Activated T-helper 9 cell treated with anti-CD3 and anti-CD28 coated beads, Interleukin-2, amount 50 U/mL, for 16 hours (primary cell): ENCODE data around the gene SWAP70.

ENCODE experiments used
- DNase-seq: peaks from one replicate; pipeline ENCODE4 v3.0.0-alpha.2; 2020; ENCODE audit warnings: low read depth

Gene SWAP70

GRCh38 chr11:9776203-9776602 is 112.3 kb downstream of the SWAP70 start:
- no peak for DNase-seq

GRCh38 chr11:9777066-9777465 is 113.2 kb downstream of the SWAP70 start:
- no peak for DNase-seq

- no peak for DNase-seq
These were observed 113.6 kb downstream of the SWAP70 start for GRCh38 chr11:9777525-9777924.

- DNase-seq: no peak
These were observed 117.1 kb downstream of the SWAP70 start for GRCh38 chr11:9780929-9781328.

GRCh38 chr11:9783986-9784385 is 120.1 kb downstream of the SWAP70 start:
- DNase-seq: no peak

- no peak for DNase-seq
These were observed 120.9 kb downstream of the SWAP70 start for GRCh38 chr11:9784602-9785315.

- no peak for DNase-seq
These were observed 123.4 kb downstream of the SWAP70 start for GRCh38 chr11:9787260-9787659.

- no peak for DNase-seq
These were observed 124.2 kb downstream of the SWAP70 start for GRCh38 chr11:9787981-9788521.

GRCh38 chr11:9789910-9790309 is 126.0 kb downstream of the SWAP70 start:
- no peak for DNase-seq

- DNase-seq: no peak
These were observed 126.8 kb downstream of the SWAP70 start for GRCh38 chr11:9790703-9791102.

GRCh38 chr11:9796266-9796665 is 132.4 kb downstream of the SWAP70 start:
- DNase-seq: no peak

GRCh38 chr11:9796854-9797253 is 133.0 kb downstream of the SWAP70 start:
- no peak for DNase-seq

- no peak for DNase-seq
These were observed 133.4 kb downstream of the SWAP70 start for GRCh38 chr11:9797300-9797699.

GRCh38 chr11:9799886-9800285 is 136.0 kb downstream of the SWAP70 start:
- DNase-seq: no peak

- no peak for DNase-seq
These were observed 138.5 kb downstream of the SWAP70 start for GRCh38 chr11:9802291-9802861.
